Measurements from ENCODE around the gene ZNF425. TPM values are rescaled to one million over a fixed set of nuclear protein-coding genes. Genes with fewer than 3 reads are reported as not detected.
"Not testable (repeated sequence)": the region's sequence is repeated elsewhere in the genome, so short reads cannot be mapped to it uniquely, and the experiment has no call there.

The ZNF425 gene
- total RNA-seq, 2 donors from 2014 or later, result 0.96 to 1.0 TPM

DNA sequence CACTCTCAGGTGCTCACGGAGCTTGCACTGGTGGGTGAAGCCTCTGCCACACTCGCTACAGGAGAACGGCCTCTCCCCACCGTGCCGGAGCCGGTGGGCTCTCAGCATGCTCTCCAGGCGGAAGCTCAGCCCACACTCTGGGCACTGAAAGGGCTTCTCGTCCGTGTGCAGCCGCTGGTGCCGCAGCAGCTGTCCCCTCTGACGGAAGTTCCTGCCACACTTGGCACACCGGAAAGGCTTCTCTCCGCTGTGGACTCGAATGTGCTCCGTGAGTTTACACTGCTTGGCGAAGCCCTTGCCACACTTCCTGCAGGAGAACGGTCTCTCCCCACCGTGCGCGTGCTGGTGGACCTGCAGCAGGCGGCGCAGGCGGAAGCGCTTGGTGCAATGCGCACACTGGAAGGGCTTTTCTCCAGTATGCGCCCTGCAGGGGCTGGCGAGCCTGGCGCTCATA, 54.9 kb downstream of the ZNF425 start:
- intact Hi-C loops (cut with DNase I), result no loop called here
- Histone ChIP-seq H3K27me3 (no peaks in the 10 kb centered on the region), H3K36me3 (no peaks in the 10 kb centered on the region), H3K4me3 (no peak overlapping the region), H3K4me1 (no peaks in the 10 kb centered on the region), H3K9me3 (no peaks in the 10 kb centered on the region), H3K9ac (ENCODE audit: low read depth in 2 of 2, low read length in 2 of 2) (no peak overlapping the region), H3K27ac (no peak overlapping the region)
- no peak for DNase-seq
- no peak for TF ChIP-seq CTCF (IDR thresholded peaks at IDR 0.05)

DNA sequence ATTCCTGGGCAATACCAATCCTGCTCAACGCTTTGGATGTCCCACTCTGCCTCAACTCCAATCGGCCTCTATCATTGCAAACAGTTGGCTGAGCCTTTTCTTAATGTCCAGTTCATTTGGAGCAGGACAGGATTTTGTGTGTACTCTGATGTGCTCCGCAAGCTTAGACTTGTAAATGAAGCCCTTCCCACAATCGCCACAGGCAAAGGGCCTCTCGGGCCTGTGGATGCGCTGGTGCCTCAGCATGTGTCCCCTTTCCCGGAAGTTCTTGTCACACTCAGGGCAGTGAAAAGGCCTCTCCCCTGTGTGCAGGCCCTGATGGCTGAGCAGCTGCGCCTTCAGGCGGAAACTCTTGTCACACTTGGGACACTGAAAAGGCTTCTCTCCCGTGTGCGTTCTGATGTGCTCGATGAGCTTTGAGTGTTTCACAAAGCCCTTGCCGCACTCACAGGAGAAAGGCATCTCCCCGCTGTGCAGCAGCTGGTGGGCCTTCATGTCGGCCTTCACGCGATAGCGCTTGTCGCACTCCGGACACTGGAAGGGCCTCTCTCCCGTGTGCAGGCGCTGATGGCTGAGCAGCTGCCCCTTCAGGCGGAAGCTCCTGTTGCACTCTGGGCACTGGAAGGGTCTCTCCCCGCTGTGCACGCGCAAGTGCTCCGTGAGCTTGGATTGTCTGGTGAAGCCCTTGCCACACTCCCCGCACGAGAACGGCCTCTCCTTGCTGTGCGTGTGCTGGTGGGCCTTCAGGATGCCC, 55.6 kb downstream of the ZNF425 start:
- intact Hi-C loops (cut with DNase I), result no loop called here
- no peaks in the 10 kb centered on the region for H3K9me3 ChIP-seq

GRCh38 chr7:149067869-149068268, 58.3 kb downstream of the ZNF425 start:
- H3K4me1 ChIP-seq, result no peaks in the 10 kb centered on the region
- H3K9me3 ChIP-seq, result no peaks in the 10 kb centered on the region
- no peak overlapping the region for H3K27ac ChIP-seq
- no peaks in the 10 kb centered on the region for H3K36me3 ChIP-seq
- no peak for TF ChIP-seq CTCF (IDR thresholded peaks at IDR 0.05)
- H3K27me3 ChIP-seq, result no peaks in the 10 kb centered on the region
- no peak overlapping the region for H3K4me3 ChIP-seq
- DNase-seq, result no peak
- intact Hi-C loops (cut with DNase I), result loop anchor here (5.0 kb wide), 1 partner anchor 41 kb away; the partner anchor contains the start of gene PDIA4
- H3K9ac ChIP-seq (ENCODE audit: low read depth in 2 of 2, low read length in 2 of 2), result no peak overlapping the region

More for the DNA sequence above, 55.6 kb downstream of the ZNF425 start:
- Histone ChIP-seq H3K4me3 (no peak overlapping the region), H3K9ac (ENCODE audit: low read depth in 2 of 2, low read length in 2 of 2) (no peak overlapping the region), H3K4me1 (no peaks in the 10 kb centered on the region), H3K36me3 (no peaks in the 10 kb centered on the region), H3K27ac (no peak overlapping the region), H3K27me3 (no peaks in the 10 kb centered on the region)
- TF ChIP-seq CTCF (IDR thresholded peaks at IDR 0.05), result no peak
- DNase-seq, result no peak

DNA sequence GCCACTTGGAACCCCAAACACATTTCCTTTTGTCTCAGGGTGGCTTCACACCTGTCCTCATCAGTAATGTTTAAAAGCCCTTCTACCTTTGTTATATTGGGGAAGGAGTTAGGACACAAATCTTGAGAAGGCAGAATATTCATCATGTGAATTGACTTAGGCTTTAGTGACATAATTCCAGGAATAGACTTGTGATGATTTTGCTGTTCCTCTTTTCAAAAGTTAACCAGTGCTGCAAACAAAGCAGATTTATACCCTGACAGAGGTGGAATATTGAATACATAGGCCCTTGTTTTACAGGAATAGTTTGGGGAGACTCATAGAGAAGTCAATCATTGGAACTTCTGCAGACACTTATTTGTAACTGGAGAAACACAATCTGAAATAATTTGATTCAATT, 62.6 kb downstream of the ZNF425 start:
- Histone ChIP-seq H3K4me1 (no peaks in the 10 kb centered on the region), H3K4me3 (no peak overlapping the region), H3K9ac (ENCODE audit: low read depth in 2 of 2, low read length in 2 of 2) (no peak overlapping the region), H3K36me3 (no peaks in the 10 kb centered on the region), H3K9me3 (no peaks in the 10 kb centered on the region), H3K27ac (no peak overlapping the region), H3K27me3 (no peaks in the 10 kb centered on the region)
- no peak for DNase-seq
- TF ChIP-seq CTCF (IDR thresholded peaks at IDR 0.05), result no peak
- intact Hi-C loops (cut with DNase I), result no loop called here

DNA sequence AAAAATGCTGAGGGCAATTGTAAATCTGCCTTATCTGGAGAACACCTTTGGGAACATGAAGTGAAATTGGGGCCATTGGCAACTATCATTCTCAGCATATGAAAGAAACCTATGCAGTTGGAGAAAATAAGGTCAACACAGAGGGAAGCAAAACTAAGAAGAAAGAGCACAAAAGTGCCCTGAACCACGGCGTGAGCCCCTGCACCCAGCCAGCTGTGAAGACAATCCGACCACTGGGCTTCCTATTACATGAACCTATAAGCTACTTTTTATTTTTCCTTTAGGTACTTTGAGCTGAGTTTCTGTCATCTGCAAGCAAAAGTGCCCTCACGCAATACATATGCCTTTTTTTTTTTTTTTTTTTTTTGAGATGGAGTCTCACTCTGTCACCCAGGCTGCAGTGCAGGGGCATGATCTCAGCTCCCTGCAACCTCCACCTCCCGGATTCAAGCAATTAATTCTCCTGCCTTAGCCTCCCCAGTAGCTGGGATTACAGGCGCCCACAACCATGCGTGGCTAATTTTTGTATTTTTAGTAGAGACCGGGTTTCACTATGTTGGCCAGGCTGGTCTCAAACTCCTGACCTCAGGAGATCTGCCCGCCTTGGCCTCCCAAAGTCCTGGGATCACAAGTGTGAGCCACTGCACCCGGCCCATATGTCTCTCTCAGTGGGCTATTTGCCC, 63.8 kb downstream of the ZNF425 start:
- H3K9me3 ChIP-seq; H3K27me3 ChIP-seq; H3K4me3 ChIP-seq; H3K4me1 ChIP-seq; intact Hi-C loops (cut with DNase I); H3K27ac ChIP-seq; H3K36me3 ChIP-seq; H3K9ac ChIP-seq (ENCODE audit: low read depth in 2 of 2, low read length in 2 of 2); DNase-seq: not testable (repeated sequence)

DNA sequence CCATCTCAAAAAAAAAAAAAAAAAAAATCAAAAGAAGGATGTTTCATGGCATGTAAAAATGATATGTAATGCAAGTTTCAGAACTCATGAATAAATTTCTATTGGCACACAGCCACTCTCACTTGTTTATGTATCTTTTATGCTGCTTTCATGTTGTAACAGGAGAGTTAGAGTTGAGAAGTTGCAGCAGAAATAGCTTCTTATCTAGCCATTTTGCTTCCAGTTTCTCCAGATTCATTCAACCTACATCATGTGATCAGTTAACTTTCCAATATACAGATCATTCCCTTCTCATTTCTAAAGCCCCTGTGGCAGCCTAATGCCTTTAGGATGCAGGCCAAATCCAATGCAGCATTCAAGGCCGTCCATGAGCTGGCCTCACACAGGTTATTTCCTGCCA, 66.0 kb downstream of the ZNF425 start:
- no peak overlapping the region for H3K4me3 ChIP-seq
- intact Hi-C loops (cut with DNase I), result no loop called here
- H3K36me3 ChIP-seq, result no peaks in the 10 kb centered on the region
- no peak overlapping the region for H3K27ac ChIP-seq
- H3K4me1 ChIP-seq, result no peaks in the 10 kb centered on the region
- no peak for TF ChIP-seq CTCF (IDR thresholded peaks at IDR 0.05)
- no peaks in the 10 kb centered on the region for H3K27me3 ChIP-seq
- no peak overlapping the region for H3K9ac ChIP-seq (ENCODE audit: low read depth in 2 of 2, low read length in 2 of 2)
- DNase-seq, result no peak
- no peaks in the 10 kb centered on the region for H3K9me3 ChIP-seq

Data from colonic mucosa (tissue), 4 donors.